ENCODE data around the gene HDDC2. TPM values are rescaled to one million over a fixed set of nuclear protein-coding genes. Genes with fewer than 3 reads are reported as not detected.

The HDDC2 gene, protein sequence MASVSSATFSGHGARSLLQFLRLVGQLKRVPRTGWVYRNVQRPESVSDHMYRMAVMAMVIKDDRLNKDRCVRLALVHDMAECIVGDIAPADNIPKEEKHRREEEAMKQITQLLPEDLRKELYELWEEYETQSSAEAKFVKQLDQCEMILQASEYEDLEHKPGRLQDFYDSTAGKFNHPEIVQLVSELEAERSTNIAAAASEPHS
- 69.9 and 79.5 TPM in 2 replicates for total RNA-seq

DNA sequence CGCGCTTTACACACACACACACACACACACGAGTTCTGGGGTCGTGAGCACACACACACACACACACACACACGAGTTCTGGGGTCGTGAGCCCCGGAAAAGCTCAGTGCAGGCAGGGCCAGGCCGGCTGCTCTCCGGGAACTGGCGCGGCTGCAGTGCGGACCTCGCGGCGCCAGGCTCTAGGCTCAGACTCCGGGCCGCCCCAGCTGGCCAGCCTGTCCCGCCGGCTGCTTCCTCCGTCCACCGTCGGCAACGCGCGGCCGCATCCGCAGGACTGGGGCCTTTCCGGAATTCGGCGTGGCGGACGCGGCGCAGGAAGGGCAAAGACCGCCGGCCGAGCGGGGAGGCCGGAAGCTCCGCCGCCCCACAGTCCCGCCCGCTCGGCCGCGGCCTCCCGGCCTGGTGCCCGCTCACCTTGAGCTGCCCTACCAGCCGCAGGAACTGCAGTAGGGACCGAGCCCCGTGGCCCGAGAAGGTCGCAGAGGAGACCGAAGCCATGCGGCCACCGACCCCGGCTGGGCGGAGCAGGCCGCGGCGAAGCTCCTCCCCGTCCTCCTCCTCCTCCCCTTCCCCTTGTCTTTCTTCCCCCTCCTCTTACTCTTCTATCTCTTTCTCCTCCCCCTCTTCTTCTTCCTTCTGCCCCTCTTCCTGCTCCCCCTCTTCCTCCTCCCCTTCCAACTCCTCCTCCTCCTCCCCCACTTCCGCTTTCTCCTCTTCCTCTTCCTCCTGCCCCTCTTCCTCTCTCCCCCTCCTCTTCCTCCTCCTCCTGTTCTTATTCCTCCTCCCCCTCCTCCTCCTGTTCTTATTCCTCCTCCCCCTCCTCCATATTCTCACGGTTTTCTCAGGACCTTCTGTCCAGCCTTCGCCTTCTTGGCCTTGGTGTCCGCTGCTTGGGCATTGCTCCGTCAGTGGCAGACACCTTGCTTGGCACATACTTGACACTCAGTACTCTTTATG lies at the start of gene HDDC2:
Gene HDDC2, minus strand, starts transcription at position 533 of the 957 bp plus-strand sequence. Its CDS starts 35 bp downstream, at position 498.

Other genes with a start within 250 kb of the HDDC2 start
- gene TPD52L1, start 148.2 kb downstream of the HDDC2 start, total RNA-seq, result 64.5 and 113 TPM in 2 replicates